ENCODE measurements around the gene SCYL3.

SCYL3 gene

DNA sequence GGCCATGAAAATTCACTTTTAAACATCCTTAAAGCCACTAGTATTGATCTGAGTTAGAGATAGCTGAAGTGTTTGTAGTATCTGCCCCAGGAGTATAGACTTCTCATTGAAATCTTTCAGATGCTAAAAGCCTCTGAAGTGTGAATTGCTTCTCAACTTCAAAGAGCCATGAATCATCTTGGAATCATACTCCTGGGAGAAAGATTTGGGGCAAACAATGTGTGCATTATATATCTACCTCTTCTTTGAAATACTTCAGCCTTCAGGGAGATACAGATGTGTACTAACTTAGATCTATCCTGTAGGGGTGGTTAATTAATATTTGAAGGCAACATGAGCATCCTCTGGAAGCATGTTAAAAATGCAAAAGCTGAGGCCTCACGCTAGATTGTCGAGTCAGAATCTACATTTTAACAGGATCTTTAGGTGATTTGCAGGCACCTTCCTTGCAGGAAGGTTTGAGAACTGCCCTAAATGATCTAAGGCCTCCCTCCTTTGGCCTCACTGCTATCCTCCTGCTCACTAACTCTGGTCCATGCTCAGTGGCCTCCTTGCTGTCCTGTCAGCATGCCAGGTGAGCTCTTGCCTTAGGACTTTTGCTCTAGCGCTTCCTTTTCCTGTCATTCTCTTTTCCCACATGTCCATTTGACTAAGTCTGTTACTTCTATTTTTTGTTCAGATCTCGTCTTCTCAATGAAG, 6.0 kb upstream of the SCYL3 start:
- no peak for DNase-seq (ENCODE audit: low read depth, low spot score)

DNA sequence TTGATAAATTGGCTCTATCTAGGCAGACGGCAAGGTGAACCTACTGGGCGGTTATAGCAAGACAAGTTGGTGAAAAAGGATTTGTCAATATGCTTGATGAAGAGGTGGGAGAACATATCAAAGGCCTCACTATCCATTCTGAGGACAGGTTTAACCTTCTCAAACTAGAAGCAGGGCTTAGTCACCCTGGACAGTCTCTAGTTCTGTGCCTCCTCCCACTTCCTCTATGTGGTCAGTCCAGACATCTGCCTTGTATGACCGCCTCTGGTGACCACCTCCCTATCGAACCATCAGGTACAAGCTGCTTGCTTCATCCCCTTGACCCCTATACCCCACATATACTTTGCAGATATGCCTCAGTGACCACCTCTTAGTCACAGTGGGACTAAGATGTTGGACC, 2.3 kb upstream of the SCYL3 start:
- DNase-seq (ENCODE audit: low read depth, low spot score): no peak

DNA sequence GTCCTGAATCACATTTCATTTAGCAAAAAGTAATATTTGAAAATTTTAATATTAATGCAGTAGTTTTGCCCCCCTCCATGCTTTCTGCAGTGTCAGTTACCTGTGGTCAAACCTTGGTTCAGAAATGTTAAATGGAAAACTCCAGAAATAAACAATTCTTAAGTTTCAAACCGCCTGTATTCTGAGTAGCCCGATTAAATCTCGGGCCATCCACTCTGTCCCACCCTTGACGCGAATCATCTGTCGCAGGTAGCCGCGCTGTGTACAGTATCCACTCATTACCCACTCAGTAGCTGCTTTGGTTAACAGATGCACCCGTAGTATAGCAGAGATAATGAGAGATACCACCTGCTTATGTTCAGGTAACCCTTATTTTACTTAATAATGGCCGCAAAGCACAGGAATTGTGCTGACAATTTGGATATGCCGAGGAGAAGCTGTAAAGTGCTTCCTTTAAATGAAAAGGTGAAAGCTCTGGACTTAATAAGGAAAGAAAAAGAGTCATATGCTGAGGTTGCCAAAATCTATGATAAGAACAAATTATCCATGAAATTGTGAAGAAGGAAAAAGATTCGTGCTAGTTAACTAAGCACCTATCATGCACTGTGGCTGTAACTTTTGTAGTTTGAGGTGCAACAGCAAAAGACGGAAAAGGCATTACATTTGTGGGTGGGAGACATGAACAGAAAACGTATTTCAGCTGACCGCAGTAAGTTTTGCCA, 889 bp upstream of the SCYL3 start:
- DNase-seq (ENCODE audit: low read depth, low spot score): no peak

GRCh38 chr1:169892927-169893644, 610 bp downstream of the SCYL3 start:
- DNase-seq (ENCODE audit: low read depth, low spot score): no peak

DNA sequence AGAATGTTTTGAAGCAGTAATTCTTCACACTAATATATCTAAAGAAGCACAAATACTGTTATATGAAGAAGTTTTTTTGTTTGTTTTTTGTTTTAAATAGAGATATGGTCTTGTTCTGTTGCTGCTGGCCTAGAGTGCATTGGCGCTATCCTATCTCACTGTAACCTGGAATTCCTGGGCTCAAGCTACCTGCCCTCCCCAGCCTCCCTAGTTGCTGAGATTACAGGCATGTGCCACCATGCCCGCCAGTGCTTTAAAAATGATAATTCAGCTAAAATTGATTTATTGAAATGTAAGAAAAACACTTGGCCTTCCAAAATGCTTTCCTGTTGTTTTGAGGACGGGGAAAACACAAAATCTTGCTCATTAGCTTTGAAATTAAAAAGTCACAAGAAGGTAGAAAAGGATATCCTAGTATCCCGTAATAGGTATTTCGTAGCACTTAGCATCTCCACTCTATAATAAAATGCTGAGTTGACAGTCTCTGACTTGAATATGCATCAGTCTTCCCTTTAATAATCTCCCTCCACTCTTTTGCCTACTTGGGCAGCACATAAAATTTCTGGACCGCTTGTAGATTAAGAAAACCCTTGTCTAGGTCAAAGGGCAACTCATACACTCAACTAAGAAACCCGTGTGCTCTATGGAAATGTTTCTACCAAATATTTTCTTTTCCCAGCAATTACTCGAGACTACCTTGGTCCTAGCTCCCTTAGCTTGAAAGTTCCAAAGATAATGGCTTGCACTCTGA, 1.3 kb downstream of the SCYL3 start:
- DNase-seq (ENCODE audit: low read depth, low spot score): no peak

- no peak for DNase-seq (ENCODE audit: low read depth, low spot score)
Measured at GRCh38 chr1:169891539-169891885, 2.2 kb downstream of the SCYL3 start.

DNA sequence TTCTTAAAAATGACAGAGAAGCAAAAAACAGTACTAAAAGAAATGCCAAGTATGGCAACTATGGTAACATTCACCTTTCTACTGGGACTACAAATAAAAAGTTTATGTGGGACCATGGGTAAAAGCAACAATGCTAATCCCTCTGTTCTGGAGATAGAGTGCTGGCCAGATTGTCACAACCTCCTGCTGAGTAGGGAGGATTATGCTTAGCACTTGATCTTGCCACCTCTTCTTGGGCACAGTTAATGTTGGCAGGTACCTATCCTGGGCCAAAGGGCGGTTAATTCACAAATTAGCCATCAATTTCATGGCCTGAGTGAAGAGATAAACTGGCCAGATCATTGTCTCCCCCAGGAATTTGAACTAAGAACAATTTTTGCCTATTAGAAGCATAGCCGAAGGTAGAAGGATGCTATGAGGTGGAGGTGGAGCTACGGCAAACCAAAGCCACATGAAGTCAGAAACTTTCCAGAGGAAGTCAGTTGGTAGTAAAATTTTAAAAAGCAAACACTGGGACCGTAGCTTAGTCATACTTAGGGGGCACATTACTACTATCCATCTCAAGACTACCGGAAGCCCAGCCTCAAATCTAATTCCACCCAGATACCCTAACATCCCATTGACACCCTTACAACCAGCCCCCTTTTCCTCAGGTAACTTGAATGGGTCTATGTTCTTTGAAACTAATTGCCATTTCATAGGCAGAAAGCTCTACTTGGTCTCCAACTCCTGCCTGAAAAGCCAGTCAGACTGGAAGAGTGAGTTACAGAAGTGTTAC, 2.7 kb downstream of the SCYL3 start:
- peak; percentile 20 for DNase-seq (ENCODE audit: low read depth, low spot score)

DNA sequence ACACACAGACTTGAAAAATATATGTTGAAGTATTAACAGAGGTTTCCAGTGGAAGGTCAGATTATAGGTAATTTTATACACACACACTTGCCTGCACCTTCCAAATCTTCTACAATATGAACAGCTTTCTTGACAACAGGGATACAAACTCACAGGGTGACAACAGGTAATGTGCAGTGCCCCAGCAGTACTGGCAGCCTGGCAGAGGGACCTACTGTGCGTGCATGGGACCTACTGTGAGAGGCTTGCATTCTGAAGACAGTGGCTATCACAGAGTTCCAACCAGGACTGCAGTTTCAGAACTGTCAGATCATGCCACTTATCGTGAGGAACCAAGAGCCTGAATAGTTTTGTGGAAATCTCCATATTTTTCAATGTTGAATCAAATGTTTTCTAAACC, 3.8 kb downstream of the SCYL3 start:
- DNase-seq (ENCODE audit: low read depth, low spot score): no peak

- no peak for DNase-seq (ENCODE audit: low read depth, low spot score)
Measured at GRCh38 chr1:169886931-169887330, 6.8 kb downstream of the SCYL3 start.

DNA sequence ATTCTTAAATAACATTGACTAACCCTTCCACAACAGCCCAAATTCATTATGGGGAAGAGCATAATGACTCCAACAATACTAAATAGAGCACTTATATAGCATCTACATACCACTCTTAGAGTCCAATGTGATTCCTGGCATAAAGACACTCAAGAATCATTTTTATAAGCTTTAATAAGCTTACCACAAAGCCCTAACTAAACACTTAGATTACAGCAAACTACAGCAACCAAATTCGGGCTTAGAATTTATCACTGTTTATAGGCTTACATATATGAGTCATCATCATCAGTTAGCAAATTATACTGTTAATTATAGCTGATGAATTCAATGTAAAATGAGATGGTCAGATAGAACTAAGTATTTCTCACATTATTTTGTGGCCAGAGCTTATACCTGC, 7.3 kb downstream of the SCYL3 start:
- DNase-seq (ENCODE audit: low read depth, low spot score): no peak

DNA sequence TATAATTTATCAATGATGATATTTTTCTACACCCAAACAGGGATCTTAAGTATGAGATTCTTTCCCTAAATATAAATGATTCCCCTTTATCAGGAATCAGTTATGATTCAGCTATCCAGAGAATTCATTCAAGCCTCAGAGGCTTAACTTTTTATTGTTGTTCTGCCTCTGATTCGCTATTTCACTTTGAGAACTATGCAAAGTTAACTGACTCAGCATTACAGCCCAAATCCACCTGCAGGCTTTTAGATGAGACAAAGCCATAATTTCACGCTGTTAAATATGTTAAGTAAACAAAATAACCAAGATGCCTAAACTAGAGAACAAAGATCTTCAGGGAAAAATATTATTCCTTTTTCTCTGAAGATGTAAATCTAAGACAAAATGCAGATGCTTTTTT, 8.5 kb downstream of the SCYL3 start:
- DNase-seq (ENCODE audit: low read depth, low spot score): no peak

DNA sequence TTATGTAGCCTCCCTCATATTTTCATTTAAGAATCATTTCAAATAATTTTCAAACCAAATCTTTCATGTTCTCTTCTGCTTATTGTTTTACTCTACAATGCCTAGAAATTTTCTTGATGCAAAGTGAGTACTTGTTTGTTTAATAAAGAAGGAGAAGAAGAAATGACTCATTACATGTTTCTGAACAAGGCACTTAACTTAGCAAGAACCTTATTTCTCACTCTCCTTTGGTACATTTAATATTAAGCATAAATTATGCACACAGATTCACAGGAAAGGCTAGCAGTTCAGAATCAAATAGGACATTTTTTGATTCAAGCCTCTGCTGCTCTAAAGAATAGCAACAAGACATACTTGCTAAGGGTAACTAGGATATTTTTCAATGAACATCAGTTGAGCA, 9.1 kb downstream of the SCYL3 start:
- DNase-seq (ENCODE audit: low read depth, low spot score): no peak

- DNase-seq (ENCODE audit: low read depth, low spot score): no peak
Measured at GRCh38 chr1:169882039-169882511, 11.6 kb downstream of the SCYL3 start.

DNA sequence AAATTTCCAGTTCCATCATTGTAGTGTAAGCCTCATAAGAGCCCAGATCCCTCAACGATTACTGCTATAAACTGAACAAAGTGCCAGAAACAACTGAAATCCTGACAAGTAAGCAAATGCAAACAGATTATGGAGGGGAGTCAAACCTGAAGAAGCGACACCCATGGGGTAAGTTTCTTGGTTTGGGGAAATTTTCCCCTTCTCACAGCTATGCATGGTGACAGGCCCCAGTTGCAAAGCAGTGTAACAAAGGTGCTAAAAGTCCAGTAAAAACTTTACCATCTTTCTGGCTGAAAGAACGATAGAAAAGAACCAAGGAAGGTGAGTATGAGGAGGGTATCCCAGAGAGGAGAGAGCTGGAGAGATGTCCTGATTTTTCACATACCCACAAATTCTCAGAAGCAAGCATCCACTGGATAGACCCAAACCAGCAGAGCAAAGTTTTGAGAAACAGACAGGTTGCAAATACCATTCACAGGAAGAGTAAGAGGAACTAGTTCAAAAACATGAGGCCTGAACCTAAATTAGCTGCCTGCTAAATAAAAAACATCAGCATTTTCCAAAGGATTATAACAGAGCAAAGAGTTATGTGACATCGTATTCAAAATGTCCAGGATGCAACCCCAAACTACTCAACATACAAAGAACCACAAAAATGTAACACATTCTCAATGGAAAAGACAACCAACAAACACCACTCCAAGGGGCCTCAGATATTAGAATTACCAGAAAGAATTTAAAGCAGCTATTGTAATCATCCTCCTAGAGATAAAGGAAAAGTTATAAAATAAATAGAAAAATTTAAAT, 14.5 kb downstream of the SCYL3 start:
- no peak for DNase-seq (ENCODE audit: low read depth, low spot score)

- DNase-seq (ENCODE audit: low read depth, low spot score): no peak
Measured at GRCh38 chr1:169878498-169878897, 15.2 kb downstream of the SCYL3 start.

DNA sequence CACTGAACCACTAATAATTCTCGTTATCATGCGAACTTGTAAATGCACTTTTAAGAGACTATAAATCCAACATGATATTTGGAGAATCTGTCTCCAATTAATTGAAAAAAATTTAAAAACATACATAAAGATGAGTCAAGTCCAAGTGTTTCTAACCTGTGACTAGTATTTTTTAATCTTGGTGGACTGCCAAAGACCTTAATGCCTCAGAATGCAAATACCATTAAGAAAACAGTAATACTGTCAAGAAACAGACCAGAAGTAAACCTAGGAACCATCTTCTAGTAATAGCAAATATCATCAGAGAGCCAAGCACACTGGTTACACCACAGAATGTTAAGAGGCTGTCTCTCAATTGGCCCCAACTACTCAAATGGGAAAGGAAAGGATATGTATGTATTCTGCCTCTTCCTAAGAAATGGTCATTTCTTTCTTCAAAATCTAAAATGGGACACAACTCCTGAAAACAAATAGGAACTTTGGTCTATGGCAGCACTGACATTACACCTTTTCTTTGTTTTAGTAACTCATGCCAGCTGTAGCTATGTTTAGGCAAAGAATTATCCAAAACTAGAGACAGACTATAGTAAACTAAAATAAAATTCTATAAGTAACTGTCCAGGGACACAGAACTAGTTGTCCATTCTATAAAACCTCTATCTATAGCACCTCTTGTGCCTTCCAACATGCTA, 15.8 kb downstream of the SCYL3 start:
- DNase-seq (ENCODE audit: low read depth, low spot score): no peak

GRCh38 chr1:169874229-169874628, 19.5 kb downstream of the SCYL3 start:
- DNase-seq (ENCODE audit: low read depth, low spot score): no peak

- DNase-seq (ENCODE audit: low read depth, low spot score): no peak
Measured at GRCh38 chr1:169873582-169874199, 20.0 kb downstream of the SCYL3 start.

GRCh38 chr1:169872906-169873305, 20.8 kb downstream of the SCYL3 start:
- DNase-seq (ENCODE audit: low read depth, low spot score): no peak

Measured in activated CD4-positive, CD25-positive, alpha-beta regulatory T cell treated with anti-CD3 and anti-CD28 coated beads, Interleukin-2, amount 50 U/mL, for 16 hours (primary cell).